Measurements from ENCODE around the gene ZNRF1.

DNA sequence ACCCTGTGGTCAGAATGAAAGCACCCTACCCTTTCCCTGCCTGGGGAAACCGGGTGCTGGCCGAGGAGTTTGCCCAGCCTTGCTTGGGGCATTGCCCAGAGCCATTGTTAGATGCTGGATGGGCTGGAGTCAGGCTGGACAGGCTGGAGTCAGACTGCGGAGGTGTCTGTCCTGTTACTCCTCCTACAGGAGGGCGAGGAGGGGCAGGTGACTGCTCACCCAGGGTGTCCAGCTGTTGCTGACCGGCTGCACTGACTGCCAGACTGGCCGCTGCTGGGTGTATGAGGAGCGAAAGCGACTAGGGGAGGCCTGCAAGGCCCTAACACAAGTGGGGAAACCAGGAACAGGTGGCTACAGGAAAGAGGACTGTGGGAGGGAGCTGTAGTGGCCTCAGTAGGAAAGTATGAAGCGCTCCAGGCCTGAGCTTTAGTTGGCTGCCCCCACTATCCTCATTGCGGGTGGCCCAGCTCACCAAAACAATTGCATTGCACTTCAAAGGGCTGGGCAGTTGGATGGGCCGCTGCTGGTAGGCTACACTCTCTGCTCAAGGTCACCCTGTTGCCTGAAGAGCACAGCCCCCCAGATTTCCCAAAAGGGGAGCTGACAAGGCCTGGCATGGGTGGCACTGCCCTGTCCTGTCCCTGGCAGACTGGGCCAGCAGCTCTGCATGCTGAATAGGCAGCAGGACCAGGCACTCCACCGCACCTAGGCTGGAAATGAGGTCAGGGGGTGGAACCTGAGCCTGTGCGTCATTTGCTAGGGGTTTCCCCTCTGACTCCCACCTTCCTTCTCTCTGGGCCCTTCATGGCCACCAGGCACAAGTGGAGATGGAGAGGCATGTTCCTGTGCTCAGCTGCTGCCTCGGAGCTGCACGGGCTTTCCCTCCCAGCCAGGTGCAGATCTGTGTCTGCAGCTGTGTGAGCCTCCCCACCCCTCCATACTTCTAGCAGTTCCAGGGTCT is 99.4 kb downstream of the ZNRF1 start:
- TF ChIP-seq MAFK (IDR thresholded peaks at IDR 0.05; ENCODE audit: low read depth, low read length) (no peak), CTCF (conservative IDR thresholded peaks at IDR 0.05; ENCODE audit: low read depth, low read length) (no peak), FOS (IDR thresholded peaks at IDR 0.05; ENCODE audit: low read depth, low read length) (no peak), MAZ (IDR thresholded peaks at IDR 0.05; ENCODE audit: borderline replicate concordance, low read depth, low read length) (no peak), POLR2A (IDR thresholded peaks at IDR 0.05; ENCODE audit: low read depth, low read length) (no peak), CHD1 (IDR thresholded peaks at IDR 0.05; ENCODE audit: low read depth, low read length) (no peak), MXI1 (IDR thresholded peaks at IDR 0.05; ENCODE audit: borderline replicate concordance, low read depth, low read length) (no peak), RAD21 (IDR thresholded peaks at IDR 0.05; ENCODE audit: low read length) (no peak), RFX5 (IDR thresholded peaks at IDR 0.05; ENCODE audit: low read depth, low read length) (no peak), RCOR1 (IDR thresholded peaks at IDR 0.05; ENCODE audit: insufficient replicate concordance, low read length) (no peak)
